Non-pigmented ciliary epithelial cell (primary cell): Measurements from ENCODE around the gene SUZ12.
"Not testable (repeated sequence)": the region's sequence is repeated elsewhere in the genome, so short reads cannot be mapped to it uniquely, and the experiment has no call there.

Experiments
- DNase-seq: peaks from one replicate; pipeline ENCODE4 v3.0.0-alpha.2; 2010; ENCODE audit warnings: low read depth

Gene SUZ12

GRCh38 chr17:31936615-31937609, at the start of gene SUZ12:
Gene SUZ12 (plus strand): TSS chr17:31937007. CDS start chr17:31937247, 240 bp downstream.
- peak; percentile 20 for DNase-seq

- no peak for DNase-seq
Observed at GRCh38 chr17:31888124-31888523, 48.7 kb upstream of the SUZ12 start.

- no peak for DNase-seq
Observed at GRCh38 chr17:31900877-31901276, 35.9 kb upstream of the SUZ12 start.

- DNase-seq: no peak
Observed at GRCh38 chr17:31902693-31903092, 34.1 kb upstream of the SUZ12 start.

GRCh38 chr17:31903401-31903800, 33.4 kb upstream of the SUZ12 start:
- DNase-seq: no peak

GRCh38 chr17:31907342-31907962, 29.4 kb upstream of the SUZ12 start:
- DNase-seq: no peak

GRCh38 chr17:31908386-31908785, 28.4 kb upstream of the SUZ12 start:
- DNase-seq: no peak

GRCh38 chr17:31912705-31913104, 24.1 kb upstream of the SUZ12 start:
- DNase-seq: not testable (repeated sequence)

- no peak for DNase-seq
Observed at GRCh38 chr17:31915456-31916100, 21.2 kb upstream of the SUZ12 start.

GRCh38 chr17:31916491-31917064, 20.2 kb upstream of the SUZ12 start:
- DNase-seq: no peak

- no peak for DNase-seq
Observed at GRCh38 chr17:31917065-31917529, 19.7 kb upstream of the SUZ12 start.

GRCh38 chr17:31917721-31918120, 19.1 kb upstream of the SUZ12 start:
- not testable (repeated sequence) for DNase-seq

GRCh38 chr17:31918701-31919128, 18.1 kb upstream of the SUZ12 start:
- no peak for DNase-seq

GRCh38 chr17:31919802-31920525, 16.8 kb upstream of the SUZ12 start:
- peak; percentile 45 for DNase-seq

- no peak for DNase-seq
Observed at GRCh38 chr17:31926100-31926729, 10.6 kb upstream of the SUZ12 start.

GRCh38 chr17:31931756-31932155, 5.1 kb upstream of the SUZ12 start:
- no peak for DNase-seq

GRCh38 chr17:31935512-31935911, 1.3 kb upstream of the SUZ12 start:
- no peak for DNase-seq

GRCh38 chr17:31937926-31938641, 1.3 kb downstream of the SUZ12 start:
- not testable (repeated sequence) for DNase-seq

- DNase-seq: not testable (repeated sequence)
Observed at GRCh38 chr17:31941916-31942315, 5.1 kb downstream of the SUZ12 start.

GRCh38 chr17:31942396-31942795, 5.6 kb downstream of the SUZ12 start:
- not testable (repeated sequence) for DNase-seq
